K562 (cell line): ENCODE data around the gene BMP6. TPM values are rescaled to one million over a fixed set of nuclear protein-coding genes. Genes with fewer than 3 reads are reported as not detected.

Source experiments
- ATAC-seq: fragments of 200-7000 bp; cut with Tn5 transposase; 3 replicates; pipeline ENCODE4 v1.9.1; 2020; ENCODE audit warnings: moderate library complexity
- BruUV-seq: library from RNA; stranded (reverse); fragments of 400-500 nt; replicated peaks from 2 replicates; lab custom pipeline; 2021; lab: Mats Ljungman, UMichigan
- CTCF ChIA-PET: fragments of 300-600 bp; formaldehyde crosslinking; extraction: SDS; loops from one replicate; lab custom pipeline; 2021; ENCODE audit warnings: low intra/inter-chr PET ratio; lab: Yijun Ruan, JAX
- POLR2A ChIA-PET: fragments of 300-600, 350-650 bp; sonication (Branson Sonifier 250); formaldehyde crosslinking; extraction: SDS; loops from one replicate; lab custom pipeline; 2021; ENCODE audit warnings: antibody characterized with exemption, inconsistent platforms; lab: Yijun Ruan, JAX
- DNase-seq, 4 experiments: peaks; one replicate each; pipeline versions ENCODE4 v3.0.0 to v3.0.0-alpha.2; 2011 to 2018; ENCODE audit warnings: low spot score in 3 of 4, mixed read lengths in 3 of 4; ENCODE audit errors: extremely low read depth in 1 of 4
- FAIRE-seq: peaks from 2 replicates; lab custom pipeline; 2011; peaks lifted over from hg19 to GRCh38; lab: Jason Lieb, UNC
- H2AFZ ChIP-seq: 2 replicates; pipeline ENCODE4 v1.6.0; 2011; ENCODE audit warnings: low read depth, low read length, control low read depth, inconsistent platforms
- H3K27ac ChIP-seq: fragments of 200-600 bp; 3 replicates; pipeline ENCODE4 v1.8.0; 2011; ENCODE audit warnings: low read depth, mild to moderate bottlenecking, control low read depth, inconsistent platforms, low read length, moderate library complexity, mixed read lengths; ENCODE audit errors: extremely low read depth
- H3K27me3 ChIP-seq, 2 experiments: fragments of 300-600 bp in 1 of 2; 2 replicates in 1 of 2; 3 replicates in 1 of 2; pipeline versions ENCODE4 v1.6.0 to v1.8.0; 2011; ENCODE audit warnings: inconsistent platforms in 2 of 2, low read length in 2 of 2, mild to moderate bottlenecking in 1 of 2, mixed read lengths in 1 of 2, moderate library complexity in 1 of 2; ENCODE audit not compliant: control insufficient read depth in 2 of 2, insufficient read depth in 2 of 2
- H3K36me3 ChIP-seq: fragments of 300-600 bp; 3 replicates; pipeline ENCODE4 v1.8.0; 2011; ENCODE audit warnings: mild to moderate bottlenecking, low read length, inconsistent platforms; ENCODE audit not compliant: control insufficient read depth, insufficient read depth
- H3K4me1 ChIP-seq, 2 experiments: fragments of 200-600 bp in 1 of 2; replicated peaks in 1 of 2; 2 replicates in 1 of 2; 3 replicates in 1 of 2; pipeline versions ENCODE4 v1.5.1 to v1.8.0; 2011; ENCODE audit warnings: inconsistent platforms in 2 of 2, low read length in 2 of 2, mild to moderate bottlenecking in 1 of 2, mixed read lengths in 1 of 2, moderate library complexity in 1 of 2; ENCODE audit not compliant: control insufficient read depth in 2 of 2, insufficient read depth in 2 of 2
- H3K4me2 ChIP-seq: 2 replicates; pipeline ENCODE4 v1.6.1; 2011; ENCODE audit warnings: low read length, control low read depth, inconsistent platforms, mixed read lengths; ENCODE audit not compliant: insufficient read depth
- H3K4me3 ChIP-seq: fragments of 200-600 bp; sonication (generic), shearing (Covaris generic); 2 replicates; pipeline ENCODE4 v1.5.1; 2016; ENCODE audit warnings: control low read depth, inconsistent platforms
- H3K79me2 ChIP-seq: fragments of 200-600 bp; 3 replicates; pipeline ENCODE4 v1.8.0; 2011; ENCODE audit warnings: low read length, inconsistent platforms; ENCODE audit not compliant: control insufficient read depth, insufficient read depth
- H3K9ac ChIP-seq, 2 experiments: 2 replicates each; pipeline versions ENCODE4 v1.6.0 to v1.6.1; 2011; ENCODE audit warnings: low read depth in 2 of 2, low read length in 2 of 2, control low read depth in 1 of 2, inconsistent platforms in 1 of 2, mild to moderate bottlenecking in 1 of 2, mixed read lengths in 1 of 2; ENCODE audit not compliant: insufficient read depth in 1 of 2
- H3K9me1 ChIP-seq: one replicate; pipeline ENCODE4 v1.6.0; 2011; ENCODE audit warnings: inconsistent platforms, mild to moderate bottlenecking, low read length, moderate library complexity; ENCODE audit not compliant: control insufficient read depth, insufficient read depth
- H3K9me3 ChIP-seq: replicated peaks from 2 replicates; pipeline ENCODE4 v1.5.1; 2011; ENCODE audit warnings: low read depth, low read length, inconsistent platforms; ENCODE audit not compliant: control insufficient read depth, insufficient read depth
- H4K20me1 ChIP-seq: replicated peaks from 2 replicates; pipeline ENCODE4 v1.6.1; 2011; ENCODE audit warnings: low read length, inconsistent platforms, mixed read lengths; ENCODE audit not compliant: control insufficient read depth, insufficient read depth
- CHD1 ChIP-seq: fragments of 200-600 bp; sonication (generic); IDR thresholded peaks from one replicate; pipeline ENCODE4 v1.6.1; 2012; ENCODE audit warnings: mild to moderate bottlenecking, moderate library complexity, low read length, inconsistent platforms
- CREM ChIP-seq: IDR thresholded peaks from 2 replicates; pipeline ENCODE4 v1.6.1; 2014; ENCODE audit warnings: antibody characterized with exemption, low read depth
- CUX1 ChIP-seq: fragments of 200-800 bp; sonication (Bioruptor generic); IDR thresholded peaks from 2 replicates; pipeline ENCODE4 v1.6.1; 2016; ENCODE audit warnings: missing genetic modification characterization, missing compliant biosample characterization
- E2F1 ChIP-seq: sonication (generic); formaldehyde crosslinking; IDR thresholded peaks from 2 replicates; pipeline ENCODE4 v1.8.1; 2023; ENCODE audit warnings: mild to moderate bottlenecking, missing genetic modification reagents, moderate library complexity
- HNRNPH1 ChIP-seq: fragments of 200-400 bp; formaldehyde crosslinking; optimal IDR thresholded peaks from 2 replicates; pipeline ENCODE3; 2017; ENCODE audit warnings: low read depth, mild to moderate bottlenecking, low read length, moderate library complexity
- MECOM ChIP-seq: fragments of 250-450 bp; sonication (Bioruptor Pico); IDR thresholded peaks from 2 replicates; pipeline ENCODE4 v1.8.0; 2022; ENCODE audit warnings: inconsistent platforms
- PCBP2 ChIP-seq: fragments of 200-400 bp; formaldehyde crosslinking; IDR thresholded peaks from 2 replicates; pipeline ENCODE4 v1.6.1; 2018; ENCODE audit warnings: low read length, low read depth, mild to moderate bottlenecking, moderate library complexity; ENCODE audit not compliant: poor library complexity, severe bottlenecking
- RB1 ChIP-seq: fragments of 450-650 bp; IDR thresholded peaks from 2 replicates; pipeline ENCODE4 v1.6.1; 2017; ENCODE audit warnings: low read depth, mild to moderate bottlenecking
- SFPQ ChIP-seq: fragments of 200-400 bp; formaldehyde crosslinking; IDR thresholded peaks from 2 replicates; pipeline ENCODE4 v1.6.1; 2017; ENCODE audit warnings: mild to moderate bottlenecking, low read depth, low read length, moderate library complexity
- TSC22D4 ChIP-seq: fragments of 450-650 bp; IDR thresholded peaks from 2 replicates; pipeline ENCODE4 v1.6.1; 2016; ENCODE audit warnings: missing genetic modification characterization, missing biosample characterization, control low read depth
- ZNF232 ChIP-seq: sonication (generic); formaldehyde crosslinking; IDR thresholded peaks from 2 replicates; pipeline ENCODE4 v1.8.0; 2022; ENCODE audit warnings: mild to moderate bottlenecking, missing genetic modification reagents
- ZNF507 ChIP-seq: conservative IDR thresholded peaks from 2 replicates; pipeline ENCODE4 v1.6.1; 2017; ENCODE audit warnings: missing genetic modification characterization, missing compliant biosample characterization
- WGBS: fragments of 100-300 bp; shearing (Covaris generic); methylation state at CpG from one replicate; pipeline ENCODE4 v1.1.6; 2016; ENCODE audit warnings: low coverage, mixed read lengths; ENCODE audit not compliant: insufficient coverage; ENCODE audit errors: missing lambda C conversion rate; 5-methylcytosine and 5-hydroxymethylcytosine counted together
- in situ Hi-C: fragments of 300-500 bp; cut with MboI; formaldehyde crosslinking; loops from 4 replicates; pipeline ENCODE4 v1.15.0; 2018; ENCODE audit warnings: inconsistent platforms, mixed read lengths
- intact Hi-C: fragments of 100-400 bp; cut with micrococcal nuclease; formaldehyde crosslinking; loops from 2 replicates; pipeline ENCODE4 v1.14.2; 2022
- polyA plus RNA-seq, 8 experiments: library from polyadenylated mRNA; depleted of rRNA in 4 of 8; stranded (reverse) in 5 of 8; unstranded in 3 of 8; fragments of >200 nt; fragmentation: Nextera tagmentation in 2 of 8; fragmentation: Illumina TruSeq in 1 of 8; extraction: Ambion mirVana in 2 of 8; extraction: Trizol in 1 of 8; gene quantifications; 2 replicates each; pipeline versions ENCODE4 v1.2.1 to v1.2.3, GENCODE V29; 2011 to 2014; ENCODE audit warnings: inconsistent platforms in 1 of 8, missing spikeins in 1 of 8
- total RNA-seq, 7 experiments: library from RNA; depleted of rRNA in 6 of 7; stranded (reverse); fragments of >200 nt in 6 of 7; fragmentation: Illumina TruSeq in 2 of 7; extraction: Trizol in 2 of 7; gene quantifications; 2 replicates each; pipeline versions ENCODE4 v1.2.1 to v1.2.3, GENCODE V29; 2011 to 2021; ENCODE audit warnings: low replicate concordance in 1 of 7

The BMP6 gene
- total and polyA plus RNA-seq, 9 of the 15 experiments (the other 6 are each of a cell fraction or from before 2014, with no cell fraction given): 0.01 to 0.13 (median 0.06) TPM; not detected in 3

DNA sequence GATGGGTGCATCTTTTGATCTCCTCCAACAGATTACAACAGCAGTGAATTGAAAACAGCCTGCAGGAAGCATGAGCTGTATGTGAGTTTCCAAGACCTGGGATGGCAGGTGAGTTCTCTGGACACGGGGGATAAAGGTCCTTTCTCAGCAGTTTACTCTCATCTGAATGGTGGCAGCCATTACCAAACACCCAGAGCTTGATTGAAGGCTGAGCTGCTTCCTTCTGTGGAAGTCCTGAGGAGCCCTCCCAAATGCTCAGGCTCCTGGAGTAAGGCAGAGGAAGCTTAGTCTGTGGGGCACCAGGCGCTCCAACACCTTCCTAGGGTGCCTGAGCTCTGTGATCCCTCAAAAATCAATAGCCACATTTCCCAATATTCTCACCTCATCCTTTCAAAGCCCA is 153.1 kb downstream of the BMP6 start:
- DNase-seq (no peak), ATAC-seq (no peak)
- H3K36me3 ChIP-seq: peaks cover 35% of the 10 kb centered on the region
- H3K9me3 ChIP-seq: no peaks in the 10 kb centered on the region
- H3K27me3 ChIP-seq: peaks cover 0 to 2% of the 10 kb centered on the region in 2 experiments; a peak in 3 of 5 replicates
- H3K4me1 ChIP-seq: no peaks in the 10 kb centered on the region
- in situ Hi-C loops: no loop called here
- peaks cover 3% of the 10 kb centered on the region for H3K9me1 ChIP-seq
- BruUV-seq: no TSS peak
- no peak overlapping the region for H3K4me2 ChIP-seq
- H2AFZ ChIP-seq: no peak overlapping the region
- TF ChIP-seq CUX1 (CRISPR knock-in tag) (no peak), CHD1 (no peak), HNRNPH1 (no peak), TSC22D4 (no peak), ZNF232 (CRISPR knock-in tag) (no peak), MECOM (CRISPR knock-in tag) (no peak), SFPQ (no peak), RB1 (no peak), ZNF507 (tag) (no peak), CREM (no peak), E2F1 (CRISPR knock-in tag) (no peak), PCBP2 (no peak)
- TF ChIP-seq, all 486 proteins: peak for 0
- intact Hi-C loops: no loop called here
- H4K20me1 ChIP-seq: peaks cover 2% of the 10 kb centered on the region; the same call in 1 of the 2 replicates
- H3K9ac ChIP-seq: no peak overlapping the region
- H3K79me2 ChIP-seq: no peaks in the 10 kb centered on the region
- no peak for FAIRE-seq
- H3K27ac ChIP-seq: no peak overlapping the region
- H3K4me3 ChIP-seq: no peak overlapping the region
- 67% methylated on average over 2 of the region's 2 CpGs for whole genome bisulfite sequencing
- ChIA-PET POLR2A (interaction anchor here (0.7 to 4.0 kb wide), 5 partner anchors 10 to 1235 kb away, joined by 3 to 12 read pairs (median 4); no protein-coding TSS in a partner anchor), CTCF (no interaction called here)
